ENCODE data around the gene TSHZ3. TPM values are rescaled to one million over a fixed set of nuclear protein-coding genes. Genes with fewer than 3 reads are reported as not detected.

The TSHZ3 gene
- total and polyA plus RNA-seq, 9 of the 15 experiments (the other 6 are each of a cell fraction or from before 2014, with no cell fraction given): 0.03 to 0.13 (median 0.05) TPM; not detected in 5

- Histone ChIP-seq H3K9ac (ENCODE audit: insufficient read depth in 1 of 2, low read depth in 2 of 2, low read length in 2 of 2) (no peak overlapping the region), H4K20me1 (replicated peaks; ENCODE audit: control insufficient read depth, insufficient read depth, low read length) (no peaks in the 10 kb centered on the region), H3K9me3 (replicated peaks; ENCODE audit: control insufficient read depth, insufficient read depth, low read depth, low read length) (no peaks in the 10 kb centered on the region), H3K27ac (ENCODE audit: extremely low read depth, low read depth, low read length) (no peak overlapping the region), H3K79me2 (ENCODE audit: control insufficient read depth, insufficient read depth, low read length) (no peaks in the 10 kb centered on the region), H3K4me1 (replicated peaks in 1 of 2; ENCODE audit: control insufficient read depth in 2 of 2, insufficient read depth in 2 of 2, low read length in 2 of 2) (no peaks in the 10 kb centered on the region), H3K36me3 (ENCODE audit: control insufficient read depth, insufficient read depth, low read length) (no peaks in the 10 kb centered on the region), H2AFZ (ENCODE audit: low read depth, low read length) (no peak overlapping the region), H3K4me3 (no peak overlapping the region), H3K9me1 (ENCODE audit: control insufficient read depth, insufficient read depth, low read length) (no peaks in the 10 kb centered on the region), H3K27me3 (ENCODE audit: control insufficient read depth in 2 of 2, insufficient read depth in 2 of 2, low read length in 2 of 2) (peaks cover 0 to 22% of the 10 kb centered on the region in 2 experiments; a peak in 2 of 5 replicates), H3K4me2 (ENCODE audit: insufficient read depth, low read length) (no peak overlapping the region)
- ChIA-PET CTCF (ENCODE audit: low intra/inter-chr PET ratio) (no interaction called here), POLR2A (interaction anchor here (0.7 kb wide), 1 partner anchor 104 kb away, joined by 3 read pairs; no protein-coding TSS in a partner anchor)
- BruUV-seq (replicated peaks): no TSS peak
- FAIRE-seq (no peak), DNase-seq (ENCODE audit: extremely low read depth in 1 of 4, low spot score in 3 of 4) (no peak), ATAC-seq (no peak)
- intact Hi-C loops (cut with micrococcal nuclease): no loop called here
- 1% methylated on average over 10 of the region's 11 CpGs for WGBS (ENCODE audit: insufficient coverage, low coverage, missing lambda C conversion rate)
- in situ Hi-C loops (cut with MboI): no loop called here
- TF ChIP-seq ZNF184 (CRISPR knock-in tag; IDR thresholded peaks at IDR 0.05): no peak
- TF ChIP-seq JUND (IDR thresholded peaks at IDR 0.05; ENCODE audit: borderline replicate concordance, low read depth, low read length): no peak
- no peak for TF ChIP-seq JUND (tag; IDR thresholded peaks at IDR 0.05; ENCODE audit: borderline replicate concordance, low read depth, low read length)
- no peak for TF ChIP-seq NFXL1 (CRISPR knock-in tag; IDR thresholded peaks at IDR 0.05)
- TF ChIP-seq ZBTB2 (IDR thresholded peaks at IDR 0.05): no peak
- no peak for TF ChIP-seq HNRNPH1 (optimal IDR thresholded peaks at IDR 0.05; ENCODE audit: low read depth, low read length)
- TF ChIP-seq MYNN (IDR thresholded peaks at IDR 0.05): no peak
- no peak for TF ChIP-seq MYNN (CRISPR knock-in tag; IDR thresholded peaks at IDR 0.05)
- no peak for TF ChIP-seq NR2C1 (IDR thresholded peaks at IDR 0.05)
- TF ChIP-seq NR2C1 (tag; IDR thresholded peaks at IDR 0.05): no peak
- no peak for TF ChIP-seq NRF1 (conservative IDR thresholded peaks at IDR 0.05 in 1 of 2, IDR thresholded peaks at IDR 0.05 in 1 of 2)
- TF ChIP-seq GABPB1 (CRISPR knock-in tag; IDR thresholded peaks at IDR 0.05): no peak
These were observed 93.2 kb downstream of the TSHZ3 start for GRCh38 chr19:31255831-31256592.

Data from K562 (cell line).